GM23248 (cell line): Measurements from ENCODE around the gene WDR75. TPM values are rescaled to one million over a fixed set of nuclear protein-coding genes. Genes with fewer than 3 reads are reported as not detected.

Experiments
- DNase-seq: peaks from one replicate; pipeline ENCODE4 v3.0.0-alpha.2; 2015
- H2AFZ ChIP-seq: fragments of 200-600 bp; sonication (generic); 2 replicates; pipeline ENCODE4 v1.6.1; 2016; ENCODE audit warnings: antibody characterized with exemption
- H3F3A ChIP-seq: fragments of 200-600 bp; sonication (generic); 2 replicates; pipeline ENCODE4 v1.6.1; 2016; ENCODE audit warnings: mild to moderate bottlenecking, antibody characterized with exemption, mixed run types; ENCODE audit not compliant: insufficient read depth
- H3K27ac ChIP-seq: fragments of 200-600 bp; sonication (generic); 2 replicates; pipeline ENCODE4 v1.5.1; 2016; ENCODE audit warnings: mild to moderate bottlenecking
- H3K27me3 ChIP-seq: fragments of 200-600 bp; sonication (generic); replicated peaks from 2 replicates; pipeline ENCODE4 v1.6.1; 2016; ENCODE audit warnings: mild to moderate bottlenecking; ENCODE audit not compliant: insufficient read depth
- H3K36me3 ChIP-seq: fragments of 200-600 bp; sonication (generic); 2 replicates; pipeline ENCODE4 v1.6.1; 2016; ENCODE audit warnings: low read depth, mild to moderate bottlenecking
- H3K4me1 ChIP-seq: fragments of 200-600 bp; sonication (generic); 2 replicates; pipeline ENCODE4 v1.6.1; 2016; ENCODE audit warnings: mild to moderate bottlenecking; ENCODE audit not compliant: insufficient read depth
- H3K4me2 ChIP-seq: fragments of 200-600 bp; sonication (generic); one replicate; pipeline ENCODE4 v1.6.1; 2016; ENCODE audit warnings: mild to moderate bottlenecking; ENCODE audit not compliant: unreplicated experiment
- H3K4me3 ChIP-seq: fragments of 200-600 bp; sonication (generic); 2 replicates; pipeline ENCODE4 v1.5.1; 2016; ENCODE audit warnings: mild to moderate bottlenecking
- H3K79me2 ChIP-seq: fragments of 200-600 bp; sonication (generic); 2 replicates; pipeline ENCODE4 v1.6.1; 2016; ENCODE audit warnings: mild to moderate bottlenecking; ENCODE audit not compliant: insufficient read depth
- H3K9ac ChIP-seq: fragments of 200-600 bp; sonication (generic); 2 replicates; pipeline ENCODE4 v1.6.1; 2016; ENCODE audit warnings: mild to moderate bottlenecking
- H3K9me2 ChIP-seq: fragments of 200-600 bp; sonication (generic); 2 replicates; pipeline ENCODE4 v1.6.1; 2016; ENCODE audit warnings: mixed run types, mild to moderate bottlenecking, moderate library complexity; ENCODE audit not compliant: insufficient read depth
- H3K9me3 ChIP-seq: fragments of 200-600 bp; sonication (generic); one replicate; pipeline ENCODE4 v1.6.1; 2017; ENCODE audit warnings: low read depth
- H4K20me1 ChIP-seq: fragments of 200-600 bp; sonication (generic); 2 replicates; pipeline ENCODE4 v1.6.0; 2016; ENCODE audit not compliant: insufficient read depth
- EZH2 ChIP-seq: fragments of 200-600 bp; sonication (generic); IDR thresholded peaks from 2 replicates; pipeline ENCODE4 v1.6.1; 2018; ENCODE audit warnings: antibody characterized with exemption, mild to moderate bottlenecking; ENCODE audit not compliant: insufficient read depth, poor library complexity, severe bottlenecking
- EZH2phosphoT487 ChIP-seq: fragments of 200-600 bp; sonication (generic); IDR thresholded peaks from 2 replicates; pipeline ENCODE4 v1.6.1; 2018; ENCODE audit warnings: antibody characterized with exemption, moderate library complexity, mild to moderate bottlenecking, low read depth; ENCODE audit not compliant: insufficient read depth
- WGBS, 2 experiments: methylation state at CpG; one replicate each; pipeline ENCODE4 v1.1.6; 2015 to 2017; ENCODE audit warnings: low lambda C conversion rate in 2 of 2, low coverage in 1 of 2; ENCODE audit errors: missing lambda C conversion rate in 2 of 2; 5-methylcytosine and 5-hydroxymethylcytosine counted together
- in situ Hi-C: fragments of 300-500 bp; cut with MboI; formaldehyde crosslinking; loops from 2 replicates; pipeline ENCODE4 v1.15.0; 2020
- polyA plus RNA-seq: library from polyadenylated mRNA; unstranded; fragments of >200 nt; fragmentation: Nextera tagmentation; extraction: Ambion mirVana; gene quantifications from 2 replicates; pipeline ENCODE4 v1.2.1, GENCODE V29; 2016
- total RNA-seq: library from RNA; depleted of rRNA; stranded (reverse); fragments of >200 nt; shearing (Covaris generic); gene quantifications from 2 replicates; pipeline ENCODE4 v1.2.3, GENCODE V29; 2014

Gene WDR75
- total and polyA plus RNA-seq, 2 experiments from 2014 or later = 25.8 to 44.1 TPM

- no peaks in the 10 kb centered on the region for H3K79me2 ChIP-seq
- no peak overlapping the region for H3K9ac ChIP-seq
- in situ Hi-C loops = no loop called here
- H3K4me3 ChIP-seq = no peak overlapping the region
- H3K27ac ChIP-seq = no peak overlapping the region
- no peak for DNase-seq
- H3K36me3 ChIP-seq = no peaks in the 10 kb centered on the region
- H3K4me1 ChIP-seq = no peaks in the 10 kb centered on the region
- H3K27me3 ChIP-seq = no peaks in the 10 kb centered on the region
- WGBS, 2 experiments = 65 to 73% methylated on average over 6 of the region's 6 CpGs
- no peak overlapping the region for H2AFZ ChIP-seq
- H4K20me1 ChIP-seq = no peaks in the 10 kb centered on the region
- H3K9me2 ChIP-seq = no peaks in the 10 kb centered on the region
- H3K9me3 ChIP-seq = no peaks in the 10 kb centered on the region
- TF ChIP-seq EZH2 (no peak), EZH2phosphoT487 (no peak)
- no peak overlapping the region for H3K4me2 ChIP-seq
- no peaks in the 10 kb centered on the region for H3F3A ChIP-seq
Observed at GRCh38 chr2:189500456-189501160, 59.3 kb downstream of the WDR75 start.

- Histone ChIP-seq H3K27me3 (no peaks in the 10 kb centered on the region), H3K9me2 (no peaks in the 10 kb centered on the region), H3K4me3 (no peak overlapping the region), H3K4me1 (no peaks in the 10 kb centered on the region), H3K79me2 (no peaks in the 10 kb centered on the region), H2AFZ (no peak overlapping the region), H3K9me3 (no peaks in the 10 kb centered on the region), H3F3A (no peaks in the 10 kb centered on the region), H3K27ac (no peak overlapping the region), H3K36me3 (no peaks in the 10 kb centered on the region), H3K9ac (no peak overlapping the region), H4K20me1 (no peaks in the 10 kb centered on the region), H3K4me2 (no peak overlapping the region)
- TF ChIP-seq EZH2phosphoT487 (no peak), EZH2 (no peak)
- no peak for DNase-seq
- in situ Hi-C loops = no loop called here
- 59 to 63% methylated on average over 2 of the region's 2 CpGs for WGBS, 2 experiments
Observed at GRCh38 chr2:189501487-189501886, 60.2 kb downstream of the WDR75 start.

GRCh38 chr2:189502714-189503113 is 61.4 kb downstream of the WDR75 start:
- no peaks in the 10 kb centered on the region for H3K79me2 ChIP-seq
- in situ Hi-C loops = no loop called here
- H3K4me3 ChIP-seq = no peak overlapping the region
- TF ChIP-seq EZH2phosphoT487 (no peak), EZH2 (no peak)
- H3K4me1 ChIP-seq = no peaks in the 10 kb centered on the region
- no peak for DNase-seq
- no peaks in the 10 kb centered on the region for H3F3A ChIP-seq
- no peak overlapping the region for H3K9ac ChIP-seq
- H2AFZ ChIP-seq = no peak overlapping the region
- H3K4me2 ChIP-seq = no peak overlapping the region
- no peaks in the 10 kb centered on the region for H4K20me1 ChIP-seq
- H3K27me3 ChIP-seq = no peaks in the 10 kb centered on the region
- H3K27ac ChIP-seq = no peak overlapping the region
- H3K9me3 ChIP-seq = no peaks in the 10 kb centered on the region
- 83 to 85% methylated on average over 2 of the region's 2 CpGs for WGBS, 2 experiments
- no peaks in the 10 kb centered on the region for H3K9me2 ChIP-seq
- no peaks in the 10 kb centered on the region for H3K36me3 ChIP-seq

GRCh38 chr2:189504238-189504637 is 63.0 kb downstream of the WDR75 start:
- H3K4me2 ChIP-seq = no peak overlapping the region
- H4K20me1 ChIP-seq = no peaks in the 10 kb centered on the region

GRCh38 chr2:189505492-189505891 is 64.2 kb downstream of the WDR75 start:
- Histone ChIP-seq H3F3A (no peaks in the 10 kb centered on the region), H3K27me3 (no peaks in the 10 kb centered on the region), H3K9me2 (no peaks in the 10 kb centered on the region), H3K9ac (no peak overlapping the region), H3K27ac (no peak overlapping the region), H3K9me3 (no peaks in the 10 kb centered on the region), H3K36me3 (no peaks in the 10 kb centered on the region), H4K20me1 (no peaks in the 10 kb centered on the region), H3K79me2 (no peaks in the 10 kb centered on the region), H3K4me2 (no peak overlapping the region), H2AFZ (no peak overlapping the region), H3K4me1 (no peaks in the 10 kb centered on the region), H3K4me3 (no peak overlapping the region)
- DNase-seq = no peak
- 74 to 80% methylated on average over 2 of the region's 2 CpGs for WGBS, 2 experiments
- TF ChIP-seq EZH2 (no peak), EZH2phosphoT487 (no peak)
- in situ Hi-C loops = no loop called here

More at GRCh38 chr2:189504238-189504637, 63.0 kb downstream of the WDR75 start:
- Histone ChIP-seq H2AFZ (no peak overlapping the region), H3K9ac (no peak overlapping the region), H3K9me3 (no peaks in the 10 kb centered on the region), H3K9me2 (no peaks in the 10 kb centered on the region), H3K27ac (no peak overlapping the region), H3K4me1 (no peaks in the 10 kb centered on the region), H3F3A (no peaks in the 10 kb centered on the region), H3K36me3 (no peaks in the 10 kb centered on the region), H3K27me3 (no peaks in the 10 kb centered on the region), H3K79me2 (no peaks in the 10 kb centered on the region), H3K4me3 (no peak overlapping the region)
- 63 to 70% methylated on average over 5 of the region's 5 CpGs for WGBS, 2 experiments
- in situ Hi-C loops = no loop called here
- TF ChIP-seq EZH2phosphoT487 (no peak), EZH2 (no peak)
- no peak for DNase-seq
